GM12801 (cell line): ENCODE measurements around the gene NREP.

ENCODE experiments used
- TF ChIP-seq, protein P1 (sequence below): IDR thresholded peaks from one replicate; pipeline ENCODE4 v1.5.1; 2011; ENCODE audit warnings: control low read depth; ENCODE audit not compliant: insufficient read length; ENCODE audit errors: extremely low read depth

NREP gene

DNA sequence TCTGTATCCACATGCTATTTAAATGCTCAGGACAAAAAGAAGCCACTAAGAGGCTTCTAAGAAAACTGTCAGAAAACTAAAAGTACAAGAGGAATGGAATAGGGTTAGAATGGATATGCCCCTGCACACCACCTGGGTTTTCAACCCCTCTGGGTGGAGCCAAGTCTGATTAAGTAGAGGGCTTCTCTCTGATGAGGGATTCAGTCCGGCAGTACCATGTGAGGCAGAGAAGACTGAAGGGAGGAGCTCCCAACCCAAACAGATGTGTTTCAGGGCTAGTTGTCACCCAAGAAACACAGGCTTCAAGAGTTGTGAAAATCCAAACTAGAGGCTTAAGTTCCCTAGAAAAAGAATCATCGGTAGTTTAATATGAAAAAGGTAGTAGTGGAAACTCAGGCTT is 12.5 kb downstream of the NREP start:
- TF ChIP-seq, protein P1, sequence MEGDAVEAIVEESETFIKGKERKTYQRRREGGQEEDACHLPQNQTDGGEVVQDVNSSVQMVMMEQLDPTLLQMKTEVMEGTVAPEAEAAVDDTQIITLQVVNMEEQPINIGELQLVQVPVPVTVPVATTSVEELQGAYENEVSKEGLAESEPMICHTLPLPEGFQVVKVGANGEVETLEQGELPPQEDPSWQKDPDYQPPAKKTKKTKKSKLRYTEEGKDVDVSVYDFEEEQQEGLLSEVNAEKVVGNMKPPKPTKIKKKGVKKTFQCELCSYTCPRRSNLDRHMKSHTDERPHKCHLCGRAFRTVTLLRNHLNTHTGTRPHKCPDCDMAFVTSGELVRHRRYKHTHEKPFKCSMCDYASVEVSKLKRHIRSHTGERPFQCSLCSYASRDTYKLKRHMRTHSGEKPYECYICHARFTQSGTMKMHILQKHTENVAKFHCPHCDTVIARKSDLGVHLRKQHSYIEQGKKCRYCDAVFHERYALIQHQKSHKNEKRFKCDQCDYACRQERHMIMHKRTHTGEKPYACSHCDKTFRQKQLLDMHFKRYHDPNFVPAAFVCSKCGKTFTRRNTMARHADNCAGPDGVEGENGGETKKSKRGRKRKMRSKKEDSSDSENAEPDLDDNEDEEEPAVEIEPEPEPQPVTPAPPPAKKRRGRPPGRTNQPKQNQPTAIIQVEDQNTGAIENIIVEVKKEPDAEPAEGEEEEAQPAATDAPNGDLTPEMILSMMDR, result no peak

DNA sequence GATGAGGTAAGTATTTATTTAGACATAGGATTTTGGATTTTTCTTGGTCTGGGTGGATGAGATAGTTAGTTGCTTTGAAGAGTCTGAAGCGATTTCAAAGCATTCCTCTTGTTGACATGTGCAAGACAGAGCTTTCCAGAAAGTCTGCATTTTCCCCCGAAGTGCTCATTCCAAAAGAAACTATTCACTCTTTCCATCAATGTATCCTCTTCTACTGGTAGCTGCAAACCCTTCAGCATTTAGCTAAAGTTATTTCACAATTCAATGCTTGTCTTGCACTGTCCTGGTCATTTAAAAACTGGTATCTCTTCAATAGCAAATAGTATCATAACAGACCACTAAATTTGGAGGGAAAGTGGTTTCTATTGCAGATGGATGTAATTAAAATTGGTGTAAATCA is 13.0 kb downstream of the NREP start:
- TF ChIP-seq, protein P1, result no peak

DNA sequence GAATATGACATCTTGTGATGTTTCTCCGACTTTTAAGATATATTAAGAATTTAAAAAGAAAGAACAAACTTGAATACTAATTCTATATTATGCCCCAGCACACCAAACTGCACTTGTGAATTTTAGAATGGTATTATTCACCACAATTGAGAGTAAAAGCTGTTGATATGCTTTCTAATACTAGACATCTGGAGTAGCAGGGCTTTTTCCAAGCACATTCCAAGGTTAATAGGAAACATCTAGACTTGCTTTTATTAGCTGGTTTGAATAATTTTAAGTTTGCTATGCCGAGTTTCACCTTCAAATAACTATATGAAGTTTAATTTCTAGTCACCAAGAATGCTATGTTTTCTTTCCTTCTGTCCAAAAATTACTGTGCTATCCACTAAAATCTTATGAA is 13.5 kb downstream of the NREP start:
- TF ChIP-seq, protein P1, result no peak

DNA sequence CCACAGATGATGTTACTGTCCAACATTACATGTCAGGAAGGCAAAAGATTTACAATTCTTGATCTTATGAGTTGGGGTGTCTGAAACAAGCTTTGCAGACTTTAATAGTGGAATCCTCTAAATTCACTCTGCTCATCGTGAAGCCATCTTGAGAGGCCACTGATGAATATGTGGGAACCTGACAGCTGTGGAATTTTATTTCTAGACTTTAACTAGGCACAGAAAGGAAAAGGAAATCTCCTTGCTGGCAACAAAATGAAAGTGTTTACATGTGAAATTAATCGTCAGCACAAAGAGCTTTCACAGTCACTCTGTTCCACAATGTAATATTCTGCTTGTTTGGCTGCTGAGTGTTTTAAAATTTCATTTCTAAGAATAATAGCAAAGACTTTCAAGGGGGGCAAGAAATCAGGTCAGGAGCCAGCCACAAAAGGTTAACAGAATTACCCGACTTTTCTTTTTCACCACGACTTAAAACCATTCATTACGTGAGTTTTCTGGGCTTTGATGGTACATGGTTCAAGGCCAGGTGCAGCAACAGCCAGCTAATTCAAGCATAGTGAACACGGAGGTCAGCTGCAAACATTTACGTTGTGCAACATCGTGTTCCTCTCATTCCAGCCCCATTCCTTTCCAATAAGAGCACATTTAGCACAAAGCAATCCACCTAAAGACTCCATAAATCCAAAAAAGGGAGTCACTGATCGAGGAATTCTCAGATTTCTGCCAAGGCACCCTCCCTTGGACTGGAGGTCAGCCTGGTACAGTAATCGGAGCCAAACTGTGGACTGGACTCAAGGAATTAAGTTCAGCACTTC is 14.6 kb downstream of the NREP start:
- TF ChIP-seq, protein P1, result no peak

DNA sequence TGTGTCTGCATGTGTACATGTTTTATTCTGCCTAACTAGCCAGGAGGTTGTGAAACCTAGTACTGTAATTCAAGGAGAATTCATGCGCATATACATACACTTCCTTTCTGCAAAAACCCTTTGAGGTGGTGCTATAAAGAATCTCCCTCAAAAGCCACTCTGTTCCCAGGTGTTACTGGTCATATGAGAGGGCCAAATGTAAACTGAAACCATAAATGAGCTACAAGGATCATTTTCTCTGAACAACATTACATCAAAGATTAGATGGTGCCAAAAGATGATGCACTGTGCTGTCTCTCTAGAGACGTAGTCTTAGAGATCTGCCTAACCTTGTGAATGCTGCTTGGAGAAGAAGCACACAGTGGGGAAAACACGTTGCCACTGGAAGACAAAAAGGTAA is 15.7 kb downstream of the NREP start:
- TF ChIP-seq, protein P1, result no peak

DNA sequence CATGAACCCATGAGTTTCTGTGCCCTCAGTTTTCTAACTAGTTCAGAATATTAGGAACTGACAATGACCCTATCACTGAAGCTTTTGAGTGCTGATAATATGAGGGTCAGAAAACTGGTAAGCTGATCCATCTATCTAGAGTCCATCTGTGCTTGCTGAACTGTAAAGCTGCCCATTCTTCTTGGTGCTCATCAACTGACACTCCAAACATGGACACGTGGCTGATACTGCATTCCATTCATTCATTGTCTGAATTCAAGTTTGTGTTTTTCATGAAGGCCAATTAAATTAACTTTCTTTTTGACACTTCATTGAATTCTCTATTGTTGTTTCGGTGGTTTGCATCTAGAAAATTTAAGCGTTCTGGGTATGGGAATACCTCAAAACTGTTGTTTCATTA is 17.6 kb downstream of the NREP start:
- TF ChIP-seq, protein P1, result no peak

DNA sequence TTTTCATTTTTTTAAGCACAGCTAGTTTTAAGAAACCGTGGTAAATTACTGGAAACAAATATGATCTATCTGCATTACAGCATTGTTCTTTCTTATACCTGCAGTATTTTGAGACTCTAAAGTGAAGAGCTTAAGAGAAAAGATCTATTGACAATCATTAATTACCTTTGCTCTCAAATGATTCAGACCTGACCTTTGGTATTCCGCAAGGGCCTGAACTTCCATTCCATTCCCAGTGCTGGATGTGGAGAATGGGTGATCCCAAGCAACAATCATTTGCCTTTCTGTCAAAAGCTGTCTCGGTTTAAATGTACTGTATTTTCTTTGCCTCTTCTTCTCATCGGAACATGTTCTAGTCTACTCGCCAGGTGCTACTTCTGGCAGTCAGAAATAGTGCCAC is 18.9 kb downstream of the NREP start:
- TF ChIP-seq, protein P1, result no peak
